ENCODE results near the gene WDR62. TPM values are rescaled to one million over a fixed set of nuclear protein-coding genes. Genes with fewer than 3 reads are reported as not detected.

WDR62 gene
- total RNA-seq, 4 donors from 2014 or later: 0.17 to 0.62 (median 0.29) TPM

GRCh38 chr19:36019061-36019670 lies 35.5 kb upstream of the WDR62 start:
- Histone ChIP-seq H3K4me3 (no peak overlapping the region), H3K9me3 (no peaks in the 10 kb centered on the region), H3K27ac (no peak overlapping the region), H3K27me3 (no peaks in the 10 kb centered on the region), H3K36me3 (peaks cover 0 to 86% of the 10 kb centered on the region in 2 donors), H3K4me1 (peaks cover 0 to 7% (median 5%) of the 10 kb centered on the region in 3 donors)
- ATAC-seq: no peak
- 91% methylated on average over 7 of the region's 22 CpGs; no CpG with 5 or more reads in 1 of the 2 donors for WGBS, 2 donors (ENCODE audit: low coverage in 1 of 2)
- TF ChIP-seq EP300 (IDR thresholded peaks at IDR 0.05) (no peak), POLR2A (IDR thresholded peaks at IDR 0.05) (no peak), POLR2AphosphoS5 (IDR thresholded peaks at IDR 0.05) (no peak)
- TF ChIP-seq, protein P1, sequence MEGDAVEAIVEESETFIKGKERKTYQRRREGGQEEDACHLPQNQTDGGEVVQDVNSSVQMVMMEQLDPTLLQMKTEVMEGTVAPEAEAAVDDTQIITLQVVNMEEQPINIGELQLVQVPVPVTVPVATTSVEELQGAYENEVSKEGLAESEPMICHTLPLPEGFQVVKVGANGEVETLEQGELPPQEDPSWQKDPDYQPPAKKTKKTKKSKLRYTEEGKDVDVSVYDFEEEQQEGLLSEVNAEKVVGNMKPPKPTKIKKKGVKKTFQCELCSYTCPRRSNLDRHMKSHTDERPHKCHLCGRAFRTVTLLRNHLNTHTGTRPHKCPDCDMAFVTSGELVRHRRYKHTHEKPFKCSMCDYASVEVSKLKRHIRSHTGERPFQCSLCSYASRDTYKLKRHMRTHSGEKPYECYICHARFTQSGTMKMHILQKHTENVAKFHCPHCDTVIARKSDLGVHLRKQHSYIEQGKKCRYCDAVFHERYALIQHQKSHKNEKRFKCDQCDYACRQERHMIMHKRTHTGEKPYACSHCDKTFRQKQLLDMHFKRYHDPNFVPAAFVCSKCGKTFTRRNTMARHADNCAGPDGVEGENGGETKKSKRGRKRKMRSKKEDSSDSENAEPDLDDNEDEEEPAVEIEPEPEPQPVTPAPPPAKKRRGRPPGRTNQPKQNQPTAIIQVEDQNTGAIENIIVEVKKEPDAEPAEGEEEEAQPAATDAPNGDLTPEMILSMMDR (IDR thresholded peaks at IDR 0.05): no peak

GRCh38 chr19:36023432-36023831 lies 31.3 kb upstream of the WDR62 start:
- ATAC-seq: no peak
- Histone ChIP-seq H3K27ac (no peak overlapping the region), H3K4me1 (no peaks in the 10 kb centered on the region), H3K9me3 (no peaks in the 10 kb centered on the region), H3K36me3 (peaks cover 0 to 98% of the 10 kb centered on the region in 2 donors), H3K27me3 (no peaks in the 10 kb centered on the region), H3K4me3 (no peak overlapping the region)
- TF ChIP-seq POLR2A (IDR thresholded peaks at IDR 0.05) (no peak), POLR2AphosphoS5 (IDR thresholded peaks at IDR 0.05) (no peak), EP300 (IDR thresholded peaks at IDR 0.05) (no peak)
- TF ChIP-seq, protein P1 (IDR thresholded peaks at IDR 0.05): no peak
- WGBS, 2 donors (ENCODE audit: low coverage in 1 of 2): 80 to 85% methylated on average over 2 to 4 of the region's 5 CpGs

GRCh38 chr19:36025541-36025940 lies 29.2 kb upstream of the WDR62 start:
- H3K4me3 ChIP-seq: no peak overlapping the region
- TF ChIP-seq EP300 (IDR thresholded peaks at IDR 0.05): no peak
- no peak for TF ChIP-seq POLR2AphosphoS5 (IDR thresholded peaks at IDR 0.05)
- no peak for TF ChIP-seq POLR2A (IDR thresholded peaks at IDR 0.05)
- TF ChIP-seq, protein P1 (IDR thresholded peaks at IDR 0.05): no peak
- no peak for ATAC-seq
- peaks cover 0 to 8% (median 0%) of the 10 kb centered on the region in 3 donors for H3K4me1 ChIP-seq
- H3K27me3 ChIP-seq: no peaks in the 10 kb centered on the region
- WGBS, 2 donors (ENCODE audit: low coverage in 1 of 2): no CpG with 5 or more reads among the region's 1 CpG
- H3K27ac ChIP-seq: no peak overlapping the region
- peaks cover 0 to 81% of the 10 kb centered on the region in 2 donors for H3K36me3 ChIP-seq
- H3K9me3 ChIP-seq: no peaks in the 10 kb centered on the region

DNA sequence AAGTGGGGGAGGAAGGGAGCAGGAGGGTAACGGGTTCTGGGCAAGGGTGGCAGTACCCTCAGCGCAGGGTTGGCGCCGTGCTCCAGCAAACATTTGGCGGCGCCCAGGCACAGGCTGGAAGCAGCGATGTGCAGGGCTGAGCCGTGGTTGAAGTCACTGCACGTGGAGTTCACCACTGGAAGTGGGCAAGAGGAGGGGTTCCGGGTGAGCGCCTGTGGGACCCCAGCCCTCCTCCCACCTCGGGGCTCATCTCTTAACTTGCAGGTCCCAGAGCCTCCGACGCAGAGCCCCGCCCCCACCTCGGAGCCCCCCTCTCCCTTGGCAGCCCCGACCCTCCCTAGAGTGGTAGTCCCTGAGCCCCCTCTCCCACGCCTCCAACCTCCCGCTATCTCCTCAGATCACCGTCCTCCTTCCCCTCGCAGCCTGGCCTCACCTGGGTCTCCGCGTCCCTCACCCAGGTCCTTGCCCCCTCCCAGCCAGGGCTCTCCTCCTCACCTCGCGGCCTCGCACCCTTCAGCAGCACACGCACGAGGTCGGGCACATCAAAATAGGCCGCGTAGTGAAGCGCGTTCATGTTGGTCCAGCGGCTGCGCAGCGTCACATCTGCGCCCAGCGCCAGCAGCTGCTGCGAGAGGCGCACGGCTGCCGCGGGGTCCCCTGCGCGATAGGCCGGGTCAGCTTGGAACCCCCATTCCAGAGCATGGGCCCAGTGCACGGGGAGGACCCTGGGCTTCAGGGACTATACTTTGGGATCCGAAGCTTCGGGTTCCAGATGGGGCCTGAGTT lies 28.4 kb upstream of the WDR62 start:
- H3K4me3 ChIP-seq: no peak overlapping the region
- no peaks in the 10 kb centered on the region for H3K9me3 ChIP-seq
- no peak overlapping the region for H3K27ac ChIP-seq
- peaks cover 0 to 74% of the 10 kb centered on the region in 2 donors for H3K36me3 ChIP-seq
- TF ChIP-seq EP300 (IDR thresholded peaks at IDR 0.05) (no peak), POLR2AphosphoS5 (IDR thresholded peaks at IDR 0.05) (no peak), POLR2A (IDR thresholded peaks at IDR 0.05) (no peak)
- WGBS, 2 donors (ENCODE audit: low coverage in 1 of 2): 88 to 99% methylated on average over 10 to 11 of the region's 49 CpGs
- no peaks in the 10 kb centered on the region for H3K27me3 ChIP-seq
- no peak for ATAC-seq
- peaks cover 0 to 12% (median 0%) of the 10 kb centered on the region in 3 donors for H3K4me1 ChIP-seq

DNA sequence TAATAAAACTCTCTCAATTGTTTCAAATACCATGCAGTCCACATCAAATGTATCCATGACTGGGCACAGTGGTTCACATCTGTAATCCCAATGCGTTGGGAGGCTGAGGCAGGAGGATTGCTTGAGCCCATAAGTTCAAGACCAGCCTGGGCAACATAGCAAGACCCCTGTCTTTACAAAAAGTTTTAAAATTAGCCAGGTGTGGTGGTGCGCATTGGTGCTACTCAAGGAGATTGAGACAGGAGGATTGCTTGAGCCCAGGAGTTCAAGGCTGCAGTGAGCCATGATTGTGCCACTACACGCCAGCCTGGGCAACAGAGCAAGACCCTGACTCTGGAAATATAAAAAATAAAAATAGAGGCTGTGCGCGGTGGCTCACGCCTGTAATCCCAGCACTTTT lies 27.0 kb upstream of the WDR62 start:
- Histone ChIP-seq H3K27me3 (no peaks in the 10 kb centered on the region), H3K9me3 (no peaks in the 10 kb centered on the region), H3K36me3 (peaks cover 0 to 60% of the 10 kb centered on the region in 2 donors), H3K27ac (no peak overlapping the region), H3K4me3 (no peak overlapping the region), H3K4me1 (peaks cover 0 to 26% (median 5%) of the 10 kb centered on the region in 3 donors)
- TF ChIP-seq, protein P1 (IDR thresholded peaks at IDR 0.05): no peak
- TF ChIP-seq EP300 (IDR thresholded peaks at IDR 0.05): no peak
- TF ChIP-seq POLR2AphosphoS5 (IDR thresholded peaks at IDR 0.05): no peak
- no peak for TF ChIP-seq POLR2A (IDR thresholded peaks at IDR 0.05)
- WGBS, 2 donors (ENCODE audit: low coverage in 1 of 2): 90 to 96% methylated on average over 2 to 6 of the region's 6 CpGs
- no peak for ATAC-seq
